Ishikawa (cell line): ENCODE data around the gene PLCL2.

Source experiments
- CEBPB ChIP-seq: IDR thresholded peaks from 2 replicates; pipeline ENCODE4 v1.6.1; 2012
- CREB1 ChIP-seq: IDR thresholded peaks from 2 replicates; pipeline ENCODE4 v1.6.1; 2012; ENCODE audit warnings: low read depth
- EGR1 ChIP-seq: IDR thresholded peaks from 2 replicates; pipeline ENCODE4 v1.6.1; 2012
- EP300 ChIP-seq: IDR thresholded peaks from 2 replicates; pipeline ENCODE4 v1.6.1; 2012; ENCODE audit warnings: borderline replicate concordance
- FOXM1 ChIP-seq: IDR thresholded peaks from 2 replicates; pipeline ENCODE4 v1.6.1; 2012; ENCODE audit warnings: low read depth, borderline replicate concordance
- MAX ChIP-seq: IDR thresholded peaks from 2 replicates; pipeline ENCODE4 v1.6.1; 2012
- NFIC ChIP-seq: IDR thresholded peaks from 2 replicates; pipeline ENCODE4 v1.6.1; 2012
- RAD21 ChIP-seq: IDR thresholded peaks from 2 replicates; pipeline ENCODE4 v1.6.1; 2012; ENCODE audit warnings: low read depth
- REST ChIP-seq: IDR thresholded peaks from 2 replicates; pipeline ENCODE4 v1.6.1; 2012; ENCODE audit warnings: low read depth, mild to moderate bottlenecking
- TAF1 ChIP-seq: IDR thresholded peaks from 2 replicates; pipeline ENCODE4 v1.6.1; 2012; ENCODE audit warnings: low read depth, mild to moderate bottlenecking
- TCF12 ChIP-seq: IDR thresholded peaks from 2 replicates; pipeline ENCODE4 v1.6.1; 2012; ENCODE audit warnings: low read depth
- TEAD4 ChIP-seq: IDR thresholded peaks from 2 replicates; pipeline ENCODE4 v1.6.1; 2012
- USF1 ChIP-seq: IDR thresholded peaks from 2 replicates; pipeline ENCODE4 v1.6.1; 2012
- YY1 ChIP-seq: IDR thresholded peaks from 2 replicates; pipeline ENCODE4 v1.6.1; 2012; ENCODE audit warnings: low read depth
- ZBTB7A ChIP-seq: IDR thresholded peaks from 2 replicates; pipeline ENCODE4 v1.6.1; 2012; ENCODE audit warnings: low read depth

PLCL2 gene

GRCh38 chr3:17136136-17136721 lies 251.5 kb downstream of the PLCL2 start:
- TF ChIP-seq CEBPB (no peak), MAX (no peak), NFIC (no peak), EP300 (no peak)

GRCh38 chr3:17137321-17137826 lies 252.6 kb downstream of the PLCL2 start:
- TF ChIP-seq TAF1 (no peak), CREB1 (no peak), TCF12 (no peak), EGR1 (no peak), MAX (no peak), USF1 (no peak), NFIC (no peak), ZBTB7A (no peak), RAD21 (no peak), CEBPB (no peak), YY1 (no peak), EP300 (no peak), TEAD4 (no peak), FOXM1 (no peak)

- no peak for TF ChIP-seq ZBTB7A
- no peak for TF ChIP-seq EP300
- TF ChIP-seq CEBPB, result no peak
- no peak for TF ChIP-seq TAF1
- no peak for TF ChIP-seq TEAD4
- no peak for TF ChIP-seq REST
- no peak for TF ChIP-seq CREB1
- no peak for TF ChIP-seq TCF12
- no peak for TF ChIP-seq MAX
Observed at GRCh38 chr3:17138246-17139039, 253.7 kb downstream of the PLCL2 start.
